SU-DHL-6 (cell line): Measurements from ENCODE around the gene IFI44.

Source experiments
- H2AFZ ChIP-seq: fragments of 200-600 bp; sonication (generic); 2 replicates; pipeline ENCODE4 v1.6.1; 2014; ENCODE audit warnings: low read depth, mild to moderate bottlenecking, moderate library complexity, mixed read lengths, antibody characterized with exemption, low read length; ENCODE audit not compliant: severe bottlenecking
- H3F3A ChIP-seq: fragments of 200-600 bp; shearing (Covaris generic); 2 replicates; pipeline ENCODE4 v1.6.0; 2016; ENCODE audit warnings: antibody characterized with exemption, mild to moderate bottlenecking; ENCODE audit not compliant: insufficient read depth
- H3K27ac ChIP-seq: fragments of 200-600 bp; sonication (generic); 2 replicates; pipeline ENCODE4 v1.5.1; 2016; ENCODE audit warnings: low read depth, mild to moderate bottlenecking, low read length, moderate library complexity, mixed read lengths
- H3K27me3 ChIP-seq: fragments of 200-600 bp; sonication (generic), shearing (Covaris generic); 2 replicates; pipeline ENCODE4 v1.6.0; 2014; ENCODE audit warnings: mild to moderate bottlenecking, low read length
- H3K36me3 ChIP-seq: fragments of 200-600 bp; sonication (generic); 2 replicates; pipeline ENCODE4 v1.6.1; 2014; ENCODE audit warnings: mild to moderate bottlenecking, low read length, mixed read lengths
- H3K4me2 ChIP-seq: fragments of 300-600, 200-600 bp; shearing (Covaris generic), sonication (generic); 2 replicates; pipeline ENCODE4 v1.6.0; 2014; ENCODE audit warnings: low read length, low read depth, mild to moderate bottlenecking; ENCODE audit not compliant: poor library complexity, severe bottlenecking
- H3K4me3 ChIP-seq: fragments of 200-600 bp; sonication (generic); 2 replicates; pipeline ENCODE4 v1.5.1; 2014; ENCODE audit warnings: antibody characterized with exemption, low read length, mild to moderate bottlenecking, mixed read lengths; ENCODE audit not compliant: insufficient read depth, poor library complexity, severe bottlenecking
- H3K79me2 ChIP-seq: fragments of 200-600 bp; sonication (generic); 2 replicates; pipeline ENCODE4 v1.6.1; 2014; ENCODE audit warnings: mild to moderate bottlenecking, low read length, moderate library complexity; ENCODE audit not compliant: insufficient read depth
- H3K9ac ChIP-seq: fragments of 200-600 bp; sonication (generic); 2 replicates; pipeline ENCODE4 v1.7.0; 2014; ENCODE audit warnings: mild to moderate bottlenecking, low read length
- H3K9me2 ChIP-seq: fragments of 200-600 bp; sonication (generic); replicated peaks from 2 replicates; pipeline ENCODE4 v1.6.1; 2014; ENCODE audit warnings: low read length; ENCODE audit not compliant: insufficient read depth
- H3K9me3 ChIP-seq: fragments of 200-600 bp; sonication (generic); 2 replicates; pipeline ENCODE4 v1.6.1; 2014; ENCODE audit warnings: low read length, mixed read lengths; ENCODE audit not compliant: insufficient read depth
- H4K20me1 ChIP-seq: fragments of 200-600 bp; sonication (generic); 2 replicates; pipeline ENCODE4 v1.6.1; 2014; ENCODE audit warnings: low read depth, mild to moderate bottlenecking, antibody characterized with exemption, low read length, moderate library complexity, mixed read lengths
- EZH2phosphoT487 ChIP-seq: fragments of 200-600 bp; sonication (generic), shearing (Covaris generic); conservative IDR thresholded peaks from 2 replicates; pipeline ENCODE4 v1.6.1; 2018; ENCODE audit warnings: mild to moderate bottlenecking, antibody characterized with exemption, low read length, moderate library complexity, mixed read lengths
- TF ChIP-seq, protein P1 (sequence below): fragments of 200-600 bp; sonication (generic); IDR thresholded peaks from one replicate; pipeline ENCODE4 v1.5.1; 2017; ENCODE audit warnings: antibody characterized with exemption, mild to moderate bottlenecking, low read length, moderate library complexity; ENCODE audit not compliant: insufficient read depth, poor library complexity, severe bottlenecking

Gene IFI44, protein sequence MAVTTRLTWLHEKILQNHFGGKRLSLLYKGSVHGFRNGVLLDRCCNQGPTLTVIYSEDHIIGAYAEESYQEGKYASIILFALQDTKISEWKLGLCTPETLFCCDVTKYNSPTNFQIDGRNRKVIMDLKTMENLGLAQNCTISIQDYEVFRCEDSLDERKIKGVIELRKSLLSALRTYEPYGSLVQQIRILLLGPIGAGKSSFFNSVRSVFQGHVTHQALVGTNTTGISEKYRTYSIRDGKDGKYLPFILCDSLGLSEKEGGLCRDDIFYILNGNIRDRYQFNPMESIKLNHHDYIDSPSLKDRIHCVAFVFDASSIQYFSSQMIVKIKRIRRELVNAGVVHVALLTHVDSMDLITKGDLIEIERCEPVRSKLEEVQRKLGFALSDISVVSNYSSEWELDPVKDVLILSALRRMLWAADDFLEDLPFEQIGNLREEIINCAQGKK

DNA sequence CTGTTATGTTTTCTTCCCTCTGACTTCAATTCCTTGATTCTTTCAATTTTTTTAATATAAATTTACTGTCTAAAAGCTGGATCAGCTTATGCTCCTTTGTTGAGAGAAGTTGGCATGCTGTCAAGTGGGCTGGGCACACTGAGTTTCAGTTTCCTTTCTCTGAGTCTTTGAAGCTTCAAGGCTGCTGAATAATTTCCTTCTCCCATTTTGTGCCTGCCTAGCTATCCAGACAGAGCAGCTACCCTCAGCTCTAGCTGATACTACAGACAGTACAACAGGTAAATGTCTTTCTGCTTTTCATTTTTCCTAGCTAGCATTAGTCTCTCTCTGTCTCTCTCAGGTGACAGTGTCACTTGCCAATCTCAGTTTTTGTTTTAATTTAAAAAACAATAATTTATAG is at the start of gene IFI44:
IFI44 (plus strand) TSS at position 204 of the 400 bp plus-strand sequence. CDS start 365 bp downstream, outside the sequence.
- Histone ChIP-seq H2AFZ (no peak within 1 kb of the TSS), H3K9ac (no peak within 1 kb of the TSS)

DNA sequence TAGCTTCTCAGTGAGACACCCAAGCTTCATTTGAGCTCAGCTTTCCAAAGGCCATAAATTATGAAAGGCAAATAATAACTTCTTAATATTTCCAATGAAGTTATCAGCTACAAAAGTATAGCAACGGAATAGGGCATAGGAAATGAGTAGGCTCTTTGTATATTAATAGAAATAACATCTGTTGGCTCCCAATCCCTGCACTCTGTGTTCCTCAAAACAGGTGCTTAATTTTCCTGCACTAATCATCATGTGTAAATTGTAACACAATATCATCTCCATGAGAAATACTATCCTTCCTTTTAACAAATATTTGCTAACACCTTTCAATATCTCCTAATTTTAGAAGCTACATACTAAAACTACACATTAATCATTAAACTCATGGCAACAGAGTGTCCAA is 48.6 kb upstream of the IFI44 start:
- Histone ChIP-seq H3K9me3 (no peaks in the 10 kb centered on the region), H2AFZ (no peak overlapping the region), H4K20me1 (no peaks in the 10 kb centered on the region), H3K4me3 (no peak overlapping the region), H3K27ac (no peak overlapping the region), H3F3A (no peaks in the 10 kb centered on the region), H3K9me2 (no peaks in the 10 kb centered on the region), H3K79me2 (no peaks in the 10 kb centered on the region), H3K9ac (no peak overlapping the region), H3K27me3 (no peaks in the 10 kb centered on the region), H3K36me3 (no peaks in the 10 kb centered on the region), H3K4me2 (no peak overlapping the region)
- TF ChIP-seq EZH2phosphoT487: no peak
- TF ChIP-seq, protein P1, sequence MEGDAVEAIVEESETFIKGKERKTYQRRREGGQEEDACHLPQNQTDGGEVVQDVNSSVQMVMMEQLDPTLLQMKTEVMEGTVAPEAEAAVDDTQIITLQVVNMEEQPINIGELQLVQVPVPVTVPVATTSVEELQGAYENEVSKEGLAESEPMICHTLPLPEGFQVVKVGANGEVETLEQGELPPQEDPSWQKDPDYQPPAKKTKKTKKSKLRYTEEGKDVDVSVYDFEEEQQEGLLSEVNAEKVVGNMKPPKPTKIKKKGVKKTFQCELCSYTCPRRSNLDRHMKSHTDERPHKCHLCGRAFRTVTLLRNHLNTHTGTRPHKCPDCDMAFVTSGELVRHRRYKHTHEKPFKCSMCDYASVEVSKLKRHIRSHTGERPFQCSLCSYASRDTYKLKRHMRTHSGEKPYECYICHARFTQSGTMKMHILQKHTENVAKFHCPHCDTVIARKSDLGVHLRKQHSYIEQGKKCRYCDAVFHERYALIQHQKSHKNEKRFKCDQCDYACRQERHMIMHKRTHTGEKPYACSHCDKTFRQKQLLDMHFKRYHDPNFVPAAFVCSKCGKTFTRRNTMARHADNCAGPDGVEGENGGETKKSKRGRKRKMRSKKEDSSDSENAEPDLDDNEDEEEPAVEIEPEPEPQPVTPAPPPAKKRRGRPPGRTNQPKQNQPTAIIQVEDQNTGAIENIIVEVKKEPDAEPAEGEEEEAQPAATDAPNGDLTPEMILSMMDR: no peak

More for the DNA sequence above, at the start of gene IFI44:
- Histone ChIP-seq H3K4me2 (no peak within 1 kb of the TSS), H3K9me2 (no peaks in the 10 kb centered on the region), H3K36me3 (no peaks in the 10 kb centered on the region), H3K79me2 (no peaks in the 10 kb centered on the region), H3K27ac (no peak within 1 kb of the TSS), H3F3A (no peaks in the 10 kb centered on the region), H4K20me1 (no peaks in the 10 kb centered on the region), H3K27me3 (no peaks in the 10 kb centered on the region), H3K9me3 (no peaks in the 10 kb centered on the region), H3K4me3 (no peak within 1 kb of the TSS)
- TF ChIP-seq EZH2phosphoT487: no peak
- TF ChIP-seq, protein P1: no peak

DNA sequence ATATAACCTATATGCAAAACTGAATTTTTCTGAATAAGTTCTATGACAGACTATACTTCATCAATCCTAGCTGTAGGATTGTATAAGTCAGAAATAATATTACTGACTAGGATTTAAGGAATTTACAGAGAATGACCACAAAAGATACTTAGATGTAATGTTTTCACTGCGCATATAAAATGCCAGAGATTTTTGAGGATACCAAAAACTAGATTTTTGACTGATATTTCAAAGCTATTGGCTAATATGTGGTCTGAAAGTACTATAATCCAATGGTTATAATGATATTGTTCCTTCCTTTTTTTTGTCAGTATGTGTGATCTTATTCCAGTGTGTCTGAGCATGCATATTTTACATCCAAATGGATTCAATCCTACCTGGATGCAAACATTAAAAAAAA is 46.4 kb upstream of the IFI44 start:
- Histone ChIP-seq H3F3A (no peaks in the 10 kb centered on the region), H3K27me3 (no peaks in the 10 kb centered on the region), H3K4me3 (no peak overlapping the region), H3K9ac (no peak overlapping the region), H3K9me3 (no peaks in the 10 kb centered on the region), H3K36me3 (no peaks in the 10 kb centered on the region), H4K20me1 (no peaks in the 10 kb centered on the region), H2AFZ (no peak overlapping the region), H3K27ac (no peak overlapping the region), H3K9me2 (no peaks in the 10 kb centered on the region), H3K79me2 (no peaks in the 10 kb centered on the region), H3K4me2 (no peak overlapping the region)
- no peak for TF ChIP-seq EZH2phosphoT487
- TF ChIP-seq, protein P1: no peak
